Esophagus muscularis mucosa (tissue), 4 donors: ENCODE results near the gene TMPRSS9. TPM values are rescaled to one million over a fixed set of nuclear protein-coding genes. Genes with fewer than 3 reads are reported as not detected.

ENCODE experiments used
- DNase-seq: peaks from one replicate; pipeline ENCODE4 v3.0.0-alpha.2; 2017; ENCODE audit errors: extremely low spot score
- H3K27ac ChIP-seq, 4 donors: fragments of 200-600 bp; sonication (generic); replicated peaks in 1 of 4; 1 replicate in 3 of 4; 2 replicates in 1 of 4; pipeline ENCODE4 v1.5.1; 2016 to 2019; ENCODE audit warnings: mild to moderate bottlenecking in 1 of 4
- H3K27me3 ChIP-seq, 4 donors: fragments of 200-600 bp; sonication (generic); one replicate each; pipeline versions ENCODE4 v1.5.1 to v1.6.0; 2016 to 2019
- H3K36me3 ChIP-seq, 4 donors: fragments of 200-600 bp; sonication (generic); one replicate each; pipeline ENCODE4 v1.5.1; 2016 to 2019
- H3K4me1 ChIP-seq, 4 donors: fragments of 200-600 bp; sonication (generic); one replicate each; pipeline ENCODE4 v1.5.1; 2016 to 2019
- H3K4me3 ChIP-seq, 4 donors: fragments of 200-600 bp; sonication (generic); 1 replicate in 2 of 4; 2 replicates in 2 of 4; pipeline ENCODE4 v1.5.1; 2016 to 2019; ENCODE audit warnings: mild to moderate bottlenecking in 4 of 4, moderate library complexity in 1 of 4
- H3K9me3 ChIP-seq, 4 donors: fragments of 200-600 bp; sonication (generic); 1 replicate in 3 of 4; 2 replicates in 1 of 4; pipeline ENCODE4 v1.5.1; 2016 to 2019
- EP300 ChIP-seq: sonication (generic); formaldehyde crosslinking; IDR thresholded peaks from one replicate; pipeline ENCODE4 v1.6.1; 2017; ENCODE audit warnings: antibody characterized with exemption
- POLR2A ChIP-seq: fragments of 450-650 bp; IDR thresholded peaks from one replicate; pipeline ENCODE4 v1.6.1; 2017; ENCODE audit warnings: antibody characterized with exemption, moderate library complexity, mild to moderate bottlenecking, low read depth
- POLR2AphosphoS5 ChIP-seq, 2 donors: sonication (generic); formaldehyde crosslinking; IDR thresholded peaks; one replicate each; pipeline ENCODE4 v1.6.1; 2017; ENCODE audit warnings: antibody characterized with exemption in 2 of 2
- WGBS: methylation state at CpG from one replicate; pipeline ENCODE4 v1.1.5; 2018; 5-methylcytosine and 5-hydroxymethylcytosine counted together
- intact Hi-C: fragments of 100-400 bp; cut with DNase I; formaldehyde crosslinking; loops from one replicate; pipeline ENCODE4 v1.15.1; 2023
- total RNA-seq, 4 donors: library from RNA; depleted of rRNA; stranded (reverse); fragments of >200 nt; gene quantifications; one replicate each; pipeline versions ENCODE4 v1.1.0 to v1.2.1, GENCODE V29; 2016
- TF ChIP-seq, protein P1 (sequence below), 3 experiments: fragments of 200-600 bp in 2 of 3; fragments of 450-650 bp in 1 of 3; sonication (generic) in 2 of 3; IDR thresholded peaks; one replicate each; pipeline ENCODE4 v1.5.1; 2017 to 2019; ENCODE audit warnings: antibody characterized with exemption in 3 of 3, mild to moderate bottlenecking in 2 of 3, moderate library complexity in 1 of 3

TMPRSS9 gene
- total RNA-seq, 4 donors from 2014 or later: 0.17 TPM; not detected in 3

DNA sequence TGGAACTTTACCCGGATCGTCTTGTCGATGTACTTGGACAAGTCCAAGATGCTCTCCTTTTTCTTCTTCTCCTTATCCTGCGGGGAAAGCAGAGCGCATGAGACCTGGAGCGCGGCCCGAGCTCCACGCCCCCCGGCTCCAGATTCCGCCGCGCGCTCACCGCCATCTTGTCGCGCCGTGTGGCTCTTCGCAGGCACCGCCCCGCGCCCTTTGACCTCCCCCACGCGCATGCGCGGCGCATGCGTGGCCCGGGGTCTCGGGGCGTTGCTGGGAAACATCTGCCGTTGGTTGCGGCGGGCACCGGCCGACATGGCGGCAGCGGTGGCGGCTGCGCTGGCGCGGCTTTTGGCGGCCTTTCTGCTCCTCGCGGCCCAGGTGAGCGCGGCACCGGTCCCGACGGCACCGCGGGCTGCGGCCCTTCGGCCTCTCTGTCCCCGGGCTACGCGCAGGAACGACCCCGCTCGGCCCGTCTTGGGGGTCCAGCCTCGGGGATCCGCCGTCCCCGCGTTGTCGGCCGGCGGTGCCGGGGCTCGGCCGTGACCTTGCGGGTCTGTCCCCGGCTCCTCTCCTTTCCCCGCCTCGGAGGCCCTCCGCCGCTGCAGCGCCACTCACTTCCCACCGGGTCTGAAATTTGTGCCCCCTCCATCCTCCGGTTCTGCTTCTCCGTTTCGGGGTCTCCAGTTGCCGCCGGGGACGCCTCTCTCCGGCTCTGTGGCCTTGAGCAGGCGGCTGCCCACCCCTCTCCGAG lies 31.5 kb upstream of the TMPRSS9 start, which contains the start of the genes LSM7 and SPPL2B:
LSM7 (minus strand) TSS at position 186 of the 748 bp plus-strand sequence; CDS start at position 166, 20 bp downstream.
SPPL2B (plus strand) TSS at position 284 of the 748 bp plus-strand sequence; CDS start at position 310, 26 bp downstream.
- WGBS: 0% methylated on average over 22 of the region's 89 CpGs
- Histone ChIP-seq H3K4me3 (peak within 1 kb of the TSS; percentile 87 to 100 (median 92)), H3K4me1 (peaks cover 55 to 74% (median 67%) of the 10 kb centered on the region in 4 donors), H3K27ac (peak within 1 kb of the TSS; percentile 76 to 85 (median 81)), H3K9me3 (no peaks in the 10 kb centered on the region), H3K36me3 (peaks cover under 1 to 27% (median 24%) of the 10 kb centered on the region in 4 donors), H3K27me3 (no peaks in the 10 kb centered on the region)
- DNase-seq: peak; percentile 97
- intact Hi-C loops: loop anchor here (5.0 kb wide), 2 partner anchors 51 to 176 kb away; partner anchors contain the start of gene AP3D1
- TF ChIP-seq, protein P1, sequence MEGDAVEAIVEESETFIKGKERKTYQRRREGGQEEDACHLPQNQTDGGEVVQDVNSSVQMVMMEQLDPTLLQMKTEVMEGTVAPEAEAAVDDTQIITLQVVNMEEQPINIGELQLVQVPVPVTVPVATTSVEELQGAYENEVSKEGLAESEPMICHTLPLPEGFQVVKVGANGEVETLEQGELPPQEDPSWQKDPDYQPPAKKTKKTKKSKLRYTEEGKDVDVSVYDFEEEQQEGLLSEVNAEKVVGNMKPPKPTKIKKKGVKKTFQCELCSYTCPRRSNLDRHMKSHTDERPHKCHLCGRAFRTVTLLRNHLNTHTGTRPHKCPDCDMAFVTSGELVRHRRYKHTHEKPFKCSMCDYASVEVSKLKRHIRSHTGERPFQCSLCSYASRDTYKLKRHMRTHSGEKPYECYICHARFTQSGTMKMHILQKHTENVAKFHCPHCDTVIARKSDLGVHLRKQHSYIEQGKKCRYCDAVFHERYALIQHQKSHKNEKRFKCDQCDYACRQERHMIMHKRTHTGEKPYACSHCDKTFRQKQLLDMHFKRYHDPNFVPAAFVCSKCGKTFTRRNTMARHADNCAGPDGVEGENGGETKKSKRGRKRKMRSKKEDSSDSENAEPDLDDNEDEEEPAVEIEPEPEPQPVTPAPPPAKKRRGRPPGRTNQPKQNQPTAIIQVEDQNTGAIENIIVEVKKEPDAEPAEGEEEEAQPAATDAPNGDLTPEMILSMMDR (IDR thresholded peaks at IDR 0.05): peak in 1 of 3 experiments; percentile 34
- TF ChIP-seq EP300 (no peak), POLR2AphosphoS5 (IDR thresholded peaks at IDR 0.05) (peak; percentile 86 to 96), POLR2A (no peak)

DNA sequence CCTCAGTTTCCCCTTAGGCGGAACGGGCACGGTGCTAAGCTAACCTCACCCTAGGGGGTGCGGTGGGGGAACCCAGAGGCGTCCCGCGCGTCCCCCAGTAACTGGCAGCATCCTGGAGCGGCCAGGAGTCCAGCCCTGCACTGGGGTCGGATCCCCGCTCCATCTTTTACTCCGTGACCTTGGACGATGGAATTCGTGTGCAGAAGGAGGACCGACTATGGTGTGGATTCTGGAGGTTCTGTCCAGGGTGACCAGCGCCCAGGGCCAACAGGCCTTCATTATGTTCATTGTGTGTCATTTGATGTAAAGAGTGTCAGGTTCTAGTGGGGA lies 31.0 kb upstream of the TMPRSS9 start:
- peaks cover 58 to 79% (median 72%) of the 10 kb centered on the region in 4 donors for H3K4me1 ChIP-seq
- WGBS: 14% methylated on average over 5 of the region's 16 CpGs

DNA sequence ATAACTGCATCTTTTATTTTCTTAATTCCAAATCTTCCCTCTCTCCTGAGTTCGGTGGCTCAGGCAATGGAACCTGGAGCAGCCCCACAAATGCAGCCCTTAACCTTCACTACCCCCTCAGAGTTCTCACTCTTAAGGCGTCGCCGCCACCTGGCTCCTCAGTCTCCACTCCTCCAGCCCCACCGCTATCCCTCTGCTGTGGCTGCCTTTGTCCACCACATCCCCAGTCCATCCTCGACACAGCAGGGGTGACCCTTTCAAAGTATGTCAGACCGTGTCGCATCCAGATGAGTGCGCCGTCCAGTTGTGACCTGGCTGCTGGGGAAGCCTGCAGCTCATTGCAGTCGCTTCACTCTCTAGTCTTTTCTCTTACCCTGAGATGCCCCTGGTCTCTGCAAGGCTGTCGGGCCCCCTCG lies 30.6 kb upstream of the TMPRSS9 start:
- 53% methylated on average over 13 of the region's 13 CpGs for WGBS
- peaks cover 58 to 83% (median 76%) of the 10 kb centered on the region in 4 donors for H3K4me1 ChIP-seq
- no peaks in the 10 kb centered on the region for H3K9me3 ChIP-seq
- H3K27ac ChIP-seq: no peak overlapping the region
- peaks cover 0 to 19% (median 16%) of the 10 kb centered on the region in 4 donors for H3K36me3 ChIP-seq
- intact Hi-C loops: loop anchor here (5.0 kb wide), 2 partner anchors 52 to 177 kb away; partner anchors contain the start of gene AP3D1
- DNase-seq: no peak
- H3K27me3 ChIP-seq: no peaks in the 10 kb centered on the region
- peak overlapping the region; percentile 87 to 100 (median 92) for H3K4me3 ChIP-seq
- TF ChIP-seq POLR2AphosphoS5 (IDR thresholded peaks at IDR 0.05): no peak
- TF ChIP-seq, protein P1 (IDR thresholded peaks at IDR 0.05): no peak

More for the DNA sequence above, 31.0 kb upstream of the TMPRSS9 start:
- TF ChIP-seq EP300: no peak
- no peak for TF ChIP-seq POLR2A
- no peak for TF ChIP-seq POLR2AphosphoS5 (IDR thresholded peaks at IDR 0.05)
- TF ChIP-seq, protein P1 (IDR thresholded peaks at IDR 0.05): no peak
- Histone ChIP-seq H3K27ac (peak overlapping the region; percentile 76 to 85 (median 81)), H3K36me3 (peaks cover 0 to 21% (median 19%) of the 10 kb centered on the region in 4 donors), H3K4me3 (peak overlapping the region; percentile 87 to 100 (median 92)), H3K9me3 (no peaks in the 10 kb centered on the region), H3K27me3 (no peaks in the 10 kb centered on the region)
- no peak for DNase-seq
- intact Hi-C loops: loop anchor here (5.0 kb wide), 2 partner anchors 52 to 177 kb away; partner anchors contain the start of gene AP3D1

DNA sequence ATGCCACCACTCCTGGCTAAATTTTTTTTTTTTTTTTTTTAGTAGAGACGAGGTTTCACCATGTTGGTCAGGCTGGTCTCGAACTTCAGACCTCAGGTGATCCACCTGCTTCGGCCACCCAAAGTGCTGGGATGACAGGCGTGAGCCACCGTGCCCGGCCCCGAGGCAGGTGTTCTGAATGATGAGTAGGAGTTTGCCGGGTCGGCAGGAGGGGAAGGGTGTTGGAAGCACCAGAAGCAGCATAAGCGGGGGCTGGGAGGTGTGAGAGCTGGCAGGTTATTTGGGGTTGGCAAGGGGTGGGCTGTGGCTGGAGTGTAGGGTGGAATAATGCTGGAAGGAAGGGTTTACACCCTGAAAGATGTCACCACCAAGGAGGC lies 29.8 kb upstream of the TMPRSS9 start:
- Histone ChIP-seq H3K4me1 (peaks cover 58 to 86% (median 77%) of the 10 kb centered on the region in 4 donors), H3K27ac (no peak overlapping the region), H3K4me3 (no peak overlapping the region), H3K9me3 (no peaks in the 10 kb centered on the region), H3K36me3 (peaks cover 0 to 16% (median 11%) of the 10 kb centered on the region in 4 donors), H3K27me3 (no peaks in the 10 kb centered on the region)
- intact Hi-C loops: no loop called here
- WGBS: 72% methylated on average over 9 of the region's 10 CpGs
- TF ChIP-seq, protein P1 (IDR thresholded peaks at IDR 0.05): no peak
- TF ChIP-seq EP300 (no peak), POLR2A (no peak), POLR2AphosphoS5 (IDR thresholded peaks at IDR 0.05) (no peak)
- no peak for DNase-seq
